GM23338 (cell line): Measurements from ENCODE around the gene EXOC3L4. TPM values are rescaled to one million over a fixed set of nuclear protein-coding genes. Genes with fewer than 3 reads are reported as not detected.

ENCODE experiments used
- ATAC-seq: fragments of 200-7000 bp; cut with Tn5 transposase; 3 replicates; pipeline ENCODE4 v1.9.1; 2020
- DNase-seq: peaks from one replicate; pipeline ENCODE4 v3.0.0-alpha.2; 2015; ENCODE audit warnings: low spot score
- H2AFZ ChIP-seq: fragments of 200-600 bp; sonication (generic); 2 replicates; pipeline ENCODE4 v1.8.0; 2016; ENCODE audit warnings: antibody characterized with exemption, mild to moderate bottlenecking, moderate library complexity
- H3F3A ChIP-seq: fragments of 200-600 bp; sonication (generic); replicated peaks from 2 replicates; pipeline ENCODE4 v1.8.0; 2017; ENCODE audit warnings: antibody characterized with exemption, mixed run types, low read depth
- H3K27ac ChIP-seq: fragments of 200-600 bp; sonication (generic); 2 replicates; pipeline ENCODE4 v1.6.1; 2016; ENCODE audit warnings: low read depth
- H3K27me3 ChIP-seq: fragments of 200-600 bp; sonication (generic); 2 replicates; pipeline ENCODE4 v1.8.0; 2016; ENCODE audit warnings: mild to moderate bottlenecking, mixed run types, moderate library complexity; ENCODE audit not compliant: insufficient read depth
- H3K36me3 ChIP-seq: fragments of 200-600 bp; sonication (generic); 2 replicates; pipeline ENCODE4 v1.8.0; 2016; ENCODE audit warnings: mild to moderate bottlenecking; ENCODE audit not compliant: insufficient read depth
- H3K4me1 ChIP-seq: fragments of 200-600 bp; sonication (generic); 2 replicates; pipeline ENCODE4 v1.8.0; 2016; ENCODE audit warnings: mild to moderate bottlenecking, moderate library complexity; ENCODE audit not compliant: insufficient read depth
- H3K4me2 ChIP-seq: fragments of 200-600 bp; sonication (generic); 2 replicates; pipeline ENCODE4 v1.7.1; 2017; ENCODE audit warnings: mixed run types
- H3K4me3 ChIP-seq: fragments of 200-600 bp; sonication (generic); 2 replicates; pipeline ENCODE4 v1.6.1; 2016; ENCODE audit warnings: mixed run types
- H3K79me2 ChIP-seq: fragments of 200-600 bp; sonication (generic); replicated peaks from 2 replicates; pipeline ENCODE4 v1.8.0; 2017; ENCODE audit warnings: mild to moderate bottlenecking; ENCODE audit not compliant: insufficient read depth
- H3K9me2 ChIP-seq: fragments of 200-600 bp; sonication (generic); 2 replicates; pipeline ENCODE4 v1.8.0; 2017; ENCODE audit not compliant: insufficient read depth
- H4K20me1 ChIP-seq: fragments of 200-600 bp; sonication (generic); replicated peaks from 2 replicates; pipeline ENCODE4 v1.8.0; 2017; ENCODE audit warnings: mild to moderate bottlenecking; ENCODE audit not compliant: insufficient read depth
- H3K27ac Mint-ChIP-seq: 2 replicates; pipeline ENCODE4 v1.8.0; 2020; ENCODE audit warnings: inconsistent platforms, mild to moderate bottlenecking, moderate library complexity, mixed read lengths
- H3K27me3 Mint-ChIP-seq: 3 replicates; pipeline ENCODE4 v1.8.0; 2022; ENCODE audit warnings: low read depth, mild to moderate bottlenecking, moderate library complexity, mixed read lengths, inconsistent platforms; ENCODE audit not compliant: insufficient read depth, poor library complexity
- H3K36me3 Mint-ChIP-seq: 3 replicates; pipeline ENCODE4 v1.8.0; 2021; ENCODE audit warnings: low read depth, mild to moderate bottlenecking, inconsistent platforms, moderate library complexity, mixed read lengths
- H3K4me1 Mint-ChIP-seq: 3 replicates; pipeline ENCODE4 v1.8.0; 2020; ENCODE audit warnings: mild to moderate bottlenecking, inconsistent platforms, mixed read lengths
- H3K4me3 Mint-ChIP-seq: 3 replicates; pipeline ENCODE4 v1.8.0; 2021; ENCODE audit warnings: moderate library complexity, mild to moderate bottlenecking, inconsistent platforms, mixed read lengths
- H3K9me3 Mint-ChIP-seq: 3 replicates; pipeline ENCODE4 v1.8.0; 2020; ENCODE audit warnings: moderate library complexity, mild to moderate bottlenecking, inconsistent platforms, mixed read lengths
- CREB1 ChIP-seq: fragments of 250-450 bp; sonication (Bioruptor Pico); IDR thresholded peaks from 2 replicates; pipeline ENCODE4 v1.5.0; 2020; ENCODE audit warnings: low read depth, mild to moderate bottlenecking, moderate library complexity
- EZH2 ChIP-seq: fragments of 200-600 bp; sonication (generic); IDR thresholded peaks from one replicate; pipeline ENCODE4 v1.8.0; 2017; ENCODE audit warnings: antibody characterized with exemption, mild to moderate bottlenecking, low read depth; ENCODE audit not compliant: unreplicated experiment
- EZH2phosphoT487 ChIP-seq: fragments of 200-600 bp; sonication (generic); IDR thresholded peaks from one replicate; pipeline ENCODE4 v1.8.1; 2018; ENCODE audit warnings: antibody characterized with exemption; ENCODE audit not compliant: unreplicated experiment
- JUNB ChIP-seq: IDR thresholded peaks from one replicate; pipeline ENCODE4 v1.6.1; 2016; ENCODE audit warnings: antibody characterized with exemption; ENCODE audit not compliant: unreplicated experiment
- POLR2AphosphoS5 ChIP-seq: IDR thresholded peaks from 2 replicates; pipeline ENCODE4 v1.6.1; 2016; ENCODE audit warnings: antibody characterized with exemption, low read depth
- STAT1 ChIP-seq: IDR thresholded peaks from one replicate; pipeline ENCODE4 v1.6.1; 2016; ENCODE audit warnings: antibody characterized with exemption; ENCODE audit not compliant: unreplicated experiment
- ZNF114 ChIP-seq: fragments of 250-450 bp; sonication (Bioruptor Pico); IDR thresholded peaks from 2 replicates; pipeline ENCODE4 v1.5.0; 2020; ENCODE audit warnings: mild to moderate bottlenecking, moderate library complexity
- ZNF331 ChIP-seq: fragments of 250-450 bp; sonication (Bioruptor Pico); IDR thresholded peaks from 2 replicates; pipeline ENCODE4 v1.5.0; 2020; ENCODE audit warnings: low read depth, mild to moderate bottlenecking, moderate library complexity
- polyA plus RNA-seq: library from polyadenylated mRNA; unstranded; fragments of >200 nt; fragmentation: Nextera tagmentation; extraction: Ambion mirVana; gene quantifications from 2 replicates; pipeline ENCODE4 v1.2.1, GENCODE V29; 2016
- total RNA-seq: library from RNA; depleted of rRNA; stranded (reverse); fragments of >200 nt; shearing (Covaris generic); gene quantifications from 2 replicates; pipeline ENCODE4 v1.2.3, GENCODE V29; 2014
- TF ChIP-seq, protein P1 (sequence below), 2 experiments: fragments of 200-600 bp in 1 of 2; sonication (generic) in 1 of 2; conservative IDR thresholded peaks; 2 replicates each; pipeline versions ENCODE4 v1.5.1 to v1.6.1; 2016 to 2017; ENCODE audit warnings: antibody characterized with exemption in 2 of 2, low read depth in 2 of 2, mild to moderate bottlenecking in 2 of 2, moderate library complexity in 1 of 2
- TF ChIP-seq, protein P2 (sequence below): IDR thresholded peaks from 2 replicates; pipeline ENCODE4 v1.6.1; 2016; ENCODE audit warnings: antibody characterized with exemption

The EXOC3L4 gene
- total and polyA plus RNA-seq, 2 experiments from 2014 or later, result not detected

- TF ChIP-seq, protein P1, sequence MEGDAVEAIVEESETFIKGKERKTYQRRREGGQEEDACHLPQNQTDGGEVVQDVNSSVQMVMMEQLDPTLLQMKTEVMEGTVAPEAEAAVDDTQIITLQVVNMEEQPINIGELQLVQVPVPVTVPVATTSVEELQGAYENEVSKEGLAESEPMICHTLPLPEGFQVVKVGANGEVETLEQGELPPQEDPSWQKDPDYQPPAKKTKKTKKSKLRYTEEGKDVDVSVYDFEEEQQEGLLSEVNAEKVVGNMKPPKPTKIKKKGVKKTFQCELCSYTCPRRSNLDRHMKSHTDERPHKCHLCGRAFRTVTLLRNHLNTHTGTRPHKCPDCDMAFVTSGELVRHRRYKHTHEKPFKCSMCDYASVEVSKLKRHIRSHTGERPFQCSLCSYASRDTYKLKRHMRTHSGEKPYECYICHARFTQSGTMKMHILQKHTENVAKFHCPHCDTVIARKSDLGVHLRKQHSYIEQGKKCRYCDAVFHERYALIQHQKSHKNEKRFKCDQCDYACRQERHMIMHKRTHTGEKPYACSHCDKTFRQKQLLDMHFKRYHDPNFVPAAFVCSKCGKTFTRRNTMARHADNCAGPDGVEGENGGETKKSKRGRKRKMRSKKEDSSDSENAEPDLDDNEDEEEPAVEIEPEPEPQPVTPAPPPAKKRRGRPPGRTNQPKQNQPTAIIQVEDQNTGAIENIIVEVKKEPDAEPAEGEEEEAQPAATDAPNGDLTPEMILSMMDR (conservative IDR thresholded peaks at IDR 0.05; ENCODE audit: low read depth in 2 of 2), result peak; percentile 86 to 96
Observed at GRCh38 chr14:103104654-103105452, 10.3 kb downstream of the EXOC3L4 start (continued).

DNA sequence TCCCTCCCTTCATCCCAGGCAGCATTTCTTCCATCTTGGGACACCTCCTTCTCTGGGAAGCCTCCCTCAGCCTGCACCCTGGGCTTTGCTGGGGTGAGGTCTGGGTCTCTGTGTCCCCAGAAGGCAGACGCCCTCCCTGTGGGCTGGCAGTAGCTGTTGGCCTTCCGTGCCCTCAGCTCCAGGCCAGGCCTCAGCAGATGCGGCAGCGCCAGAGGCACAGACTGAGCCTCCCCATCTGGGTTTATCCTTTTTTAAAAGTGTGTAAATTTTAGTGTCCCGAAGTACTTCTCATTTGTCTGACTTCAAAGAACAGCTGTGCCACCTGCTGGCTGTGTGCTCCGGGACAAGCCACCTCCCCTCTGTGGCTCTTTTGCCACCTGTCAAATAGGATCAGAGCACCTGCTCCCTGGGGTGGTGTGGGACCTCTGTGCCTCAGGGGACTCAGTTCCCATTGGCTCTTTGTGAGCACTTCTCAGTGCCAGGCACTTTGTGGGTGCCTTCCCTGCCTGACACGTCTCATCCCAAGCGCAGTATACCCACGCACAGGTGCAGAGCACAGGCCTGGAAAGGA lies 11.1 kb downstream of the EXOC3L4 start:
- H2AFZ ChIP-seq, result no peak overlapping the region
- Mint-ChIP-seq H3K27me3 (peaks cover 73% of the 10 kb centered on the region), H3K36me3 (no peaks in the 10 kb centered on the region; the same call in 2 of the 3 replicates), H3K27ac (no peak overlapping the region), H3K9me3 (no peaks in the 10 kb centered on the region; the same call in 2 of the 3 replicates), H3K4me3 (no peak overlapping the region), H3K4me1 (peaks cover 22% of the 10 kb centered on the region)
- no peak overlapping the region for H3K4me3 ChIP-seq
- no peaks in the 10 kb centered on the region for H3K79me2 ChIP-seq
- no peak for ATAC-seq
- H3K27ac ChIP-seq, result no peak overlapping the region
- TF ChIP-seq JUNB, result no peak
- TF ChIP-seq, protein P1 (conservative IDR thresholded peaks at IDR 0.05; ENCODE audit: low read depth in 2 of 2), result peak in 1 of 2 experiments; percentile 34; a peak in 1 of 4 replicates
- no peaks in the 10 kb centered on the region for H3K36me3 ChIP-seq
- peaks cover 64% of the 10 kb centered on the region for H3K27me3 ChIP-seq
- no peak overlapping the region for H3K4me2 ChIP-seq
- H3F3A ChIP-seq, result 0 out of 2 replicates have a peak, but pooled peaks cover 5% of the 10 kb centered on the region
- H3K4me1 ChIP-seq, result peaks cover 16% of the 10 kb centered on the region
- 0 out of 2 replicates have a peak, but pooled peaks cover 3% of the 10 kb centered on the region for H4K20me1 ChIP-seq
- no peak for DNase-seq
- H3K9me2 ChIP-seq, result no peaks in the 10 kb centered on the region

DNA sequence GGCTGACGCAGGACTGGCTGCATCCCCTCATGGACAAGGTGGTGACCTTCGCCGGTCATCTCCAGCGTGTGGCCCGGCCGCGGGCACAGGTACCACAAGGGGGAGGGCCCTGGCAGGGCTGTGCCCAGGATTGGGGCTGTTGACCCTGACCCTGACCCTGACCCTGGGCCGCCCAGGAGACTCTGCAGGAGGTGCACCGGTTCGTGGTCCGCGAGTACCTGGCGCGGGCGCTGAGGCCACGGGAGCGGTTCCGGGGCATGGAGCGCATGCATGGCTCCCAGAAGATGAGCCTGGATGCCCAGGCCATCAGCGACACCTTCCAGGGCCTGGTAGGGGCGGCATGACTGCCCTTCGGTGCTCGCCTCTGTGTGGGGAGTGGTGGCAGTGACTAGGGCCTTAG lies 12.9 kb downstream of the EXOC3L4 start:
- H3K27me3 ChIP-seq, result peaks cover 56% of the 10 kb centered on the region
- no peak overlapping the region for H3K27ac ChIP-seq
- no peaks in the 10 kb centered on the region for H3K36me3 ChIP-seq
- H3K4me2 ChIP-seq, result no peak overlapping the region
- peaks cover 24% of the 10 kb centered on the region for H3K4me1 ChIP-seq
- H3F3A ChIP-seq, result 0 out of 2 replicates have a peak, but pooled peaks cover 5% of the 10 kb centered on the region
- H3K4me1 Mint-ChIP-seq, result peaks cover 35% of the 10 kb centered on the region
- no peak overlapping the region for H2AFZ ChIP-seq
- no peak overlapping the region for H3K4me3 ChIP-seq
- peaks cover 66% of the 10 kb centered on the region for H3K27me3 Mint-ChIP-seq
- DNase-seq, result no peak
- H4K20me1 ChIP-seq, result 0 out of 2 replicates have a peak, but pooled peaks cover 3% of the 10 kb centered on the region
- H3K4me3 Mint-ChIP-seq, result no peak overlapping the region
- no peaks in the 10 kb centered on the region for H3K9me2 ChIP-seq
- H3K9me3 Mint-ChIP-seq, result no peaks in the 10 kb centered on the region; the same call in 2 of the 3 replicates
- no peak overlapping the region for H3K27ac Mint-ChIP-seq
- ATAC-seq, result no peak
- no peaks in the 10 kb centered on the region for H3K79me2 ChIP-seq
- no peaks in the 10 kb centered on the region; the same call in 2 of the 3 replicates for H3K36me3 Mint-ChIP-seq
- TF ChIP-seq, protein P1 (conservative IDR thresholded peaks at IDR 0.05; ENCODE audit: low read depth in 2 of 2), result no peak
- TF ChIP-seq POLR2AphosphoS5 (no peak), CREB1 (CRISPR knock-in tag) (no peak), ZNF331 (CRISPR knock-in tag) (no peak), STAT1 (no peak), JUNB (no peak), EZH2 (no peak), ZNF114 (CRISPR knock-in tag) (no peak), EZH2phosphoT487 (no peak)
- TF ChIP-seq, protein P2, sequence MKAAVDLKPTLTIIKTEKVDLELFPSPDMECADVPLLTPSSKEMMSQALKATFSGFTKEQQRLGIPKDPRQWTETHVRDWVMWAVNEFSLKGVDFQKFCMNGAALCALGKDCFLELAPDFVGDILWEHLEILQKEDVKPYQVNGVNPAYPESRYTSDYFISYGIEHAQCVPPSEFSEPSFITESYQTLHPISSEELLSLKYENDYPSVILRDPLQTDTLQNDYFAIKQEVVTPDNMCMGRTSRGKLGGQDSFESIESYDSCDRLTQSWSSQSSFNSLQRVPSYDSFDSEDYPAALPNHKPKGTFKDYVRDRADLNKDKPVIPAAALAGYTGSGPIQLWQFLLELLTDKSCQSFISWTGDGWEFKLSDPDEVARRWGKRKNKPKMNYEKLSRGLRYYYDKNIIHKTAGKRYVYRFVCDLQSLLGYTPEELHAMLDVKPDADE, result no peak
